Karpas-422 (cell line): Measurements from ENCODE around the gene PRSS38. TPM values are rescaled to one million over a fixed set of nuclear protein-coding genes. Genes with fewer than 3 reads are reported as not detected.

Experiments used
- DNase-seq: peaks from one replicate; pipeline ENCODE4 v3.0.0-alpha.2; 2015
- H2AFZ ChIP-seq: fragments of 200-600 bp; sonication (generic); 2 replicates; pipeline ENCODE4 v1.6.1; 2014; ENCODE audit warnings: antibody characterized with exemption, low read length, mixed read lengths
- H3K27ac ChIP-seq: fragments of 200-600 bp; sonication (generic); 2 replicates; pipeline ENCODE4 v1.5.1; 2014; ENCODE audit warnings: mild to moderate bottlenecking, low read length, moderate library complexity
- H3K27me3 ChIP-seq: fragments of 200-600 bp; sonication (generic); 2 replicates; pipeline ENCODE4 v1.6.1; 2014; ENCODE audit warnings: low read length, mixed read lengths
- H3K36me3 ChIP-seq: fragments of 200-600 bp; sonication (generic); 2 replicates; pipeline ENCODE4 v1.6.1; 2014; ENCODE audit warnings: low read length, mixed read lengths; ENCODE audit not compliant: insufficient read depth
- H3K4me1 ChIP-seq: fragments of 200-600 bp; sonication (generic); 2 replicates; pipeline ENCODE4 v1.6.1; 2014; ENCODE audit warnings: mild to moderate bottlenecking, low read length, mixed read lengths
- H3K4me2 ChIP-seq: fragments of 200-600 bp; sonication (generic); 2 replicates; pipeline ENCODE4 v1.6.1; 2014; ENCODE audit warnings: low read length, low read depth, mild to moderate bottlenecking; ENCODE audit not compliant: poor library complexity, severe bottlenecking
- H3K4me3 ChIP-seq: fragments of 200-600 bp; sonication (generic); 2 replicates; pipeline ENCODE4 v1.5.1; 2014; ENCODE audit warnings: mild to moderate bottlenecking, antibody characterized with exemption, low read length, mixed read lengths
- H3K79me2 ChIP-seq: fragments of 200-600 bp; sonication (generic); 2 replicates; pipeline ENCODE4 v1.6.1; 2014; ENCODE audit warnings: mild to moderate bottlenecking, low read length, mixed read lengths
- H3K9ac ChIP-seq: fragments of 200-600 bp; sonication (generic); 2 replicates; pipeline ENCODE4 v1.6.0; 2014; ENCODE audit warnings: low read length
- H3K9me2 ChIP-seq: fragments of 200-600 bp; sonication (generic), shearing (Covaris generic); replicated peaks from 2 replicates; pipeline ENCODE4 v1.6.0; 2014; ENCODE audit warnings: mild to moderate bottlenecking, low read length, moderate library complexity; ENCODE audit not compliant: insufficient read depth
- H3K9me3 ChIP-seq: fragments of 300-700, 200-600 bp; sonication (generic); 2 replicates; pipeline ENCODE4 v1.6.1; 2014; ENCODE audit warnings: low read length, mixed read lengths
- H4K20me1 ChIP-seq: fragments of 200-600 bp; sonication (generic); 2 replicates; pipeline ENCODE4 v1.6.1; 2014; ENCODE audit warnings: mild to moderate bottlenecking, antibody characterized with exemption, low read length, low read depth; ENCODE audit not compliant: insufficient read depth
- total RNA-seq: library from RNA; depleted of rRNA; stranded (reverse); fragments of >200 nt; shearing (Covaris generic); gene quantifications from 2 replicates; pipeline ENCODE4 v1.2.3, GENCODE V29; 2014; ENCODE audit warnings: low replicate concordance; rRNA removed

Gene PRSS38
- total RNA-seq: not detected in 2 replicates

DNA sequence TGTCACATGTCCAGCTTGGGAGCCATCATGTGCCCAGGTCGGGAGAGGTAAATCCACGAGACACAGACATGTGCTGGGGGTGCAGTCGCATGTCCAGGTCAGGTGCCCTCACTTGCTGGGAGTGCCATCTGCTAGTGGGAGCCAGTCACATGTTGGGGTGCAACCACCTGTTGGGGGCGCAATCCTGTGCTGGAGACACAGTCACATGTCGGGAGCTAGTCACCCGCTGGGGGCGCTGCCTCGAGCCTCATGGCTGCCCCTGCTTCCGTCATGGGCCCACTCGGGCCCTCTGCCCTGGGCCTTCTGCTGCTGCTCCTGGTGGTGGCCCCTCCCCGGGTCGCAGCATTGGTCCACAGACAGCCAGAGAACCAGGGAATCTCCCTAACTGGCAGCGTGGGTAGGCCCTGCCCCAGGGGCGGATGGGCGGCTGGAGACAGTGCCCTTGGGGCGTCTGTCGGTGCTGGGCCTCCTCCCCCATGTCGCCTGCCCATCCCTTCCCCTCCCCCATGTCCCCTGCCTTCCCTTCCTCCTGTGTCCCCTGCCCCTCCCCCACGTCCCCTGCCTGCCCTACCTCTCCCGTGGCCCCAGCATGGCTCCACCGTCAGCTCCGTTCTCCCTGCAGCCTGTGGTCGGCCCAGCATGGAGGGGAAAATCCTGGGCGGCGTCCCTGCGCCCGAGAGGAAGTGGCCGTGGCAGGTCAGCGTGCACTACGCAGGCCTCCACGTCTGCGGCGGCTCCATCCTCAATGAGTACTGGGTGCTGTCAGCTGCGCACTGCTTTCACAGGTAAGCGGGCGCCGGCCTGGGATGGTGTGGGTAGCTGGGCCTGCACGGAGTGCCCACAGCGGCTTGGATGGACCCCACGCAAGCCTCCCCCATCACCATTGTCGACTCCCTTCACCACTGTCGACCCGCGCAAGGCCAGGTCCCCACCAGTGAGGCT, at the start of gene PRSS38:
TSS of gene PRSS38 (plus strand) at position 208 of the 942 bp plus-strand sequence. CDS start at position 250, 42 bp downstream.
- Histone ChIP-seq H4K20me1 (no peaks in the 10 kb centered on the region), H3K27ac (no peak within 1 kb of the TSS), H3K4me2 (no peak within 1 kb of the TSS), H3K9ac (no peak within 1 kb of the TSS), H3K9me2 (no peaks in the 10 kb centered on the region), H3K79me2 (no peaks in the 10 kb centered on the region), H3K9me3 (no peaks in the 10 kb centered on the region; the same call in 1 of the 2 replicates), H2AFZ (no peak within 1 kb of the TSS), H3K27me3 (no peaks in the 10 kb centered on the region), H3K4me1 (no peaks in the 10 kb centered on the region), H3K36me3 (no peaks in the 10 kb centered on the region), H3K4me3 (no peak within 1 kb of the TSS)
- no peak for DNase-seq

DNA sequence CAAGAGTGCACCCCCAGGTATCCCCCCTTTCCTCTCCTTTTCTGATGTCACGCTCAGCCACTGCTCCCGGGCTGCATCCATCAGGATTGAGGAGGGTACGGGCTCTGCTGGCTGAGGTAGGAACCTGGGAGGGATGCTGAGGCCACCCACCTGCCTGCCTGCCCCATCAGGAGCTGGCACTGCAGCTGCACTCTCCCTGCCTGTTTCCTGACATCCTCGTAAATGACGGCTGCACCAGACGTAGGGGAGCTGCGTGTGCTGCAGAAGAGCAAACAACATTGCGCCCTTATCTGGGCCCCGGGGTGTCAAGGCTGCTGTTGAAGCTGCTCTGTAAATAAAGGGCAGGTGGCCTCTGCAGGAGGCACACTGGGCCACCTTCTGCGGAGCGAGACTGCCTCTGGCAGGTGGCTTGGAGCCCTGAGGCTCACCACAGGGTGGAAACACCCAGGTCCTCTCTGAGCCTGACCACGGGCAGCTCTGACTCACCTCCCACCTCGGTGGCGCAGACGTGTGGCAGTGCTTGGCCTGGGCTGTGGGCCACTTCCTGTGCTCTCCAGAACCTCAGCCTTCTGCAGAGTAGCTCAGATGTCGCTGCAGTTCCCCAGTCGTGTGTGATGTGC, 49.4 kb upstream of the PRSS38 start:
- Histone ChIP-seq H3K27ac (no peak overlapping the region), H3K4me2 (no peak overlapping the region)

DNA sequence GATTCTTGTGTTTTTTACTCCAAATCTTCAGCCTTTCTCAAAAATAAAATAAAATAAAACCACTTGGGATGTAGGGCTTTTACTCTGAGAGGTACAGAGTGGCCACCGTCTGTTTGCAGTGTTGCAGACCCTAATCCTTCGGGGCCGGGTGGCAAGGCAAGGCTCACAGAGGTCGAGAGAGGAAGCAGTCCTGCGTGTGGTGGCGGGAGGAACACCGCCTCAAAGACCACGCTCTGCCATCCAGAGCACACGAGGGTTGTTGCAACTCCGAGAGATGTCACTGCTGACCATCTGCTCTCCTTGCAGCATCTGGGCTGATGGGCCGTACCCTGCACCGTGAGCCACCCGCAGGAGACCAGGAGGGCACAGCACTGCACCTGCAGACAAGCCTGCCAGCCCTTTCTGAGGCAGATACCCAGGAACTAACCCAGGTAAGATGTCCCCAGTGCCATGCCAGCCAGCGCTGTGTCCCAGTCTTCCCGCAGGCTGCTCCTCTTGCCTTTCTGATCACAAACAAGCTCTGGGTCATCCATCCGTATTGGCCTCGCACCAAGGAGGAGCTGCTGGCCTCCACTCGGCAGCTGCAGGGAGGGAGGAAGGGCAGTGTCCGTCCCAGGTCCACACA, 48.7 kb upstream of the PRSS38 start:
- Histone ChIP-seq H3K4me1 (no peaks in the 10 kb centered on the region; the same call in 1 of the 2 replicates), H3K27me3 (no peaks in the 10 kb centered on the region), H3K79me2 (peaks cover 22% of the 10 kb centered on the region), H3K4me2 (no peak overlapping the region), H3K36me3 (no peaks in the 10 kb centered on the region), H3K9me3 (no peaks in the 10 kb centered on the region), H3K27ac (no peak overlapping the region), H3K9ac (no peak overlapping the region), H3K4me3 (no peak overlapping the region), H2AFZ (no peak overlapping the region), H4K20me1 (peaks cover 10% of the 10 kb centered on the region), H3K9me2 (no peaks in the 10 kb centered on the region)
- no peak for DNase-seq

More for the DNA sequence above, 49.4 kb upstream of the PRSS38 start:
- Histone ChIP-seq H4K20me1 (peaks cover 10% of the 10 kb centered on the region), H3K4me3 (no peak overlapping the region), H2AFZ (no peak overlapping the region), H3K9ac (no peak overlapping the region), H3K36me3 (no peaks in the 10 kb centered on the region; the same call in 1 of the 2 replicates), H3K9me2 (no peaks in the 10 kb centered on the region), H3K4me1 (no peaks in the 10 kb centered on the region; the same call in 1 of the 2 replicates), H3K9me3 (no peaks in the 10 kb centered on the region), H3K27me3 (no peaks in the 10 kb centered on the region), H3K79me2 (peaks cover 22% of the 10 kb centered on the region)
- DNase-seq: no peak

DNA sequence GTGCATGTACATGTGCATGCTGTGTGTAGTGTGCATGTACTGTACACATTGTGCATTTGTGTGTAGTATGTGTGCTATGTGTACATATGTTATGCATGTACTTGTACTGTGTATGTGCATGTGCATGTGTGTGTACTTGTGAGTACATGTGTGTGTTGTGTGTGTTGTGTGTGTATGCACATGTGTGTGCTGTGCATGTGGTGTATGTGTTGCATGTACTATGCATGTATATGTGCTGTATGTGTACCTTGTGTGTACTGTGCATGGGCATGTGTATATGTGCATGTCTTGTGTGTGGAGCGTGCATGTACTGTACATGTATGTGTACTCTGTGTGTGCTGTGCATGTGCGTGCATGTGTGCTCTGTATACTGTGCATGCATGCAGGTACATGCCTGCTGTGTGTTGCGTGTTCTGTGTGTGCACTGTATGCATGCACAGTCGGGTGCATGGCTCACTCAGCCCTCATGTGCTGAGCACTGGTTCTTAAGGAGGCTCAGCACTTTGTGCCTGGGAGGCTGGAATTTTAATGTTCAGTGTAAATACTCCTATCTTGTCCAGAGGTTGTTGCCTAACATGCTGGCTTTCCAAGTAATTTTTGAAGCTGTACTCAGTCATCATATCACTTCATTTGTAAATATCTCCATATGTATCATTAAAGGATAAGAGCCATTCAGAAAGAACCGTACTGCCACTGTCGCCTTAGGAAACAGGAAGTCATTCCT, 47.9 kb upstream of the PRSS38 start:
- Histone ChIP-seq H3K4me1 (no peaks in the 10 kb centered on the region; the same call in 1 of the 2 replicates), H3K9ac (no peak overlapping the region)
- DNase-seq: no peak

DNA sequence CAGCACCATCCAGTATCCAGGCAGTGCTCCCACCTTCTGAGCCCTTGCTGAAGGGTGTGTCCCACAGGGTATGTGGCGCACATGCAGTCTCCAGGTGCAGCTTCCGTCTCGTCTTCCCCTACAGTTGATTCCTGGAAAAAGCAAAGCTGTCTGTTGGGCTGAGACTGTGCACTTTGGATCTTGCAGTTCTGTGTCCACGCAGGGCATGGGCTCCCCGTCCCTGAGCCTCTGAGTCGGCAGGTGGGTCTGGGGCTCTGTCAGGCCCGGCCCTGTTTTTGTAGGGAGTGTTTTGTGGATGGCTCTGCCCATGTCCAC, 47.4 kb upstream of the PRSS38 start:
- no peaks in the 10 kb centered on the region for H3K9me2 ChIP-seq
- no peak overlapping the region for H3K27ac ChIP-seq
- no peaks in the 10 kb centered on the region for H3K4me1 ChIP-seq
- no peak overlapping the region for H3K4me2 ChIP-seq
- DNase-seq: no peak
- H3K36me3 ChIP-seq: no peaks in the 10 kb centered on the region
- no peak overlapping the region for H3K4me3 ChIP-seq
- no peak overlapping the region for H2AFZ ChIP-seq
- peaks cover 3% of the 10 kb centered on the region for H4K20me1 ChIP-seq
- H3K79me2 ChIP-seq: peaks cover 11% of the 10 kb centered on the region
- no peaks in the 10 kb centered on the region for H3K9me3 ChIP-seq
- H3K9ac ChIP-seq: no peak overlapping the region
- no peaks in the 10 kb centered on the region for H3K27me3 ChIP-seq

More for the DNA sequence above, 47.9 kb upstream of the PRSS38 start:
- H3K79me2 ChIP-seq: peaks cover 17% of the 10 kb centered on the region
- H3K27ac ChIP-seq: no peak overlapping the region
- H3K4me3 ChIP-seq: no peak overlapping the region
- H2AFZ ChIP-seq: no peak overlapping the region
- H3K9me2 ChIP-seq: no peaks in the 10 kb centered on the region
- H3K4me2 ChIP-seq: no peak overlapping the region
- H4K20me1 ChIP-seq: peaks cover 6% of the 10 kb centered on the region
- no peaks in the 10 kb centered on the region for H3K27me3 ChIP-seq
- H3K36me3 ChIP-seq: no peaks in the 10 kb centered on the region
- H3K9me3 ChIP-seq: no peaks in the 10 kb centered on the region

DNA sequence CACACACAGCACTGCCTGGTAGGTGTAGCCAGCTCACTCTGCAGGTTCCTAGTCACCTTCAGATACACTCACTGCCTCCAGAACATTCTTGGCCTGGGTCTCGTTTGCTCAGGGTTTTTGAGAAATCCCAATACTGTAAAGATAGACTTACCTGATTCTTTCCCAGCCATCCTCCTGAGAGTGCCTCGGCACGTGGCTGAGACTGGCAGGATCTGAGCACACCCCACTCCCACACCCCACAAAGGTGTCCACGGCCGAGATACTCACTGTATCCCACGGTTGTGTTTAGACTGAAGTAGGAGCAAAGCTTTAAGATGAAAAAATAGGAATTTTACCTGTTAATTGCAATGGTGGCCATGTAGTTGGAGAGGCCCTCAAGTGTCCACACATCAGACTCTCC, 46.8 kb upstream of the PRSS38 start:
- Histone ChIP-seq H3K27ac (no peak overlapping the region), H3K36me3 (no peaks in the 10 kb centered on the region), H3K27me3 (no peaks in the 10 kb centered on the region), H3K9me3 (no peaks in the 10 kb centered on the region), H3K4me1 (no peaks in the 10 kb centered on the region), H3K9ac (no peak overlapping the region), H4K20me1 (no peaks in the 10 kb centered on the region), H2AFZ (no peak overlapping the region), H3K4me2 (no peak overlapping the region), H3K9me2 (no peaks in the 10 kb centered on the region), H3K79me2 (peaks cover 6% of the 10 kb centered on the region; the same call in 1 of the 2 replicates), H3K4me3 (no peak overlapping the region)
- no peak for DNase-seq

DNA sequence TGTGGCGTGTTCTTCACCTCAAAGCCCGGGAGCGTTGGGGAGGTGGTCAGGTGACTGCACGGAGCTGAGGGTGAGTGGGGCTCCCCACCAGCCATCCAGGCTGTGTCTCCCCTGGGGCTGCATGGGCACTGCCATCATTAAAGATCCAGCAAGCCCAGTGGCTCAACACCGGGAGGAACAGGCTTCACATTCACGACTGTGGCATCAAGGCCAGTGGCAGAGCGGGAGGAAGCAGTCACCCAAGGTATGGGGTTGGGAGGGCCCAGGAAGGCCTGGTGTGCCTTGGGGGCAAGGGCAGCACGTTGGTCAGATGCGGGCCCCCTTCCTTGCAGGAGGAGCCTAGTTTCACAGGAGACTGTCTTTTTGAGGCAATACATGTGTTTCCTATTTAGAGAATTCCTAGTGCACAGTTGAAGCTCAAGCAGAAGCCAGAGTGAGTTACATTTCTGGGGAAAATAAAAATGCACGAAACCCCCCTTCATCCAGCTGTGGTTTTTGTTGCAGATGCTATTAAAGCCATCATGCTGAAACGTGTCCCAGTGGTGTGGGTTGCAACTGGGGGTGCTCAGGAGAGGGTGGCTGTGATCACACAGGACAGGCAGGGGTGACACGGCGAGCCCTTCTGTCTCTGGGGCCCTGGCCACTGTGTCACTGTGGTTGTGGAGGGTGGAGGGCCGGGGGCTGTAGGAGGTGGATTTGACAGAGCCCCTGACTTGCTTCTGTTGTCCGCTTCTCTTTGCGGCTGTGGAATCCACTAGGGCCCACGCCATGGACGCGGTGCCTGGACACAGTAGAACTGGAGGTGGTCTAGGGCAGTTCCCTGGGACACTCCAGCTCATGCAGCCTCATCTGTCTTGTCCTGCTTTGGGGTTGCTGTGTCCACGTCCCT, 46.2 kb upstream of the PRSS38 start:
- Histone ChIP-seq H3K79me2 (no peaks in the 10 kb centered on the region; the same call in 1 of the 2 replicates), H3K9ac (no peak overlapping the region), H2AFZ (no peak overlapping the region), H3K4me3 (no peak overlapping the region), H4K20me1 (no peaks in the 10 kb centered on the region), H3K4me2 (no peak overlapping the region), H3K9me2 (no peaks in the 10 kb centered on the region), H3K9me3 (no peaks in the 10 kb centered on the region), H3K36me3 (no peaks in the 10 kb centered on the region), H3K27me3 (no peaks in the 10 kb centered on the region), H3K27ac (no peak overlapping the region), H3K4me1 (no peaks in the 10 kb centered on the region)
- DNase-seq: no peak
